GM23338 (cell line): Measurements from ENCODE around the gene DNAH10. TPM values are rescaled to one million over a fixed set of nuclear protein-coding genes. Genes with fewer than 3 reads are reported as not detected.

Source experiments
- ATAC-seq: fragments of 200-7000 bp; cut with Tn5 transposase; 3 replicates; pipeline ENCODE4 v1.9.1; 2020
- DNase-seq: peaks from one replicate; pipeline ENCODE4 v3.0.0-alpha.2; 2015; ENCODE audit warnings: low spot score
- H2AFZ ChIP-seq: fragments of 200-600 bp; sonication (generic); 2 replicates; pipeline ENCODE4 v1.8.0; 2016; ENCODE audit warnings: antibody characterized with exemption, mild to moderate bottlenecking, moderate library complexity
- H3F3A ChIP-seq: fragments of 200-600 bp; sonication (generic); replicated peaks from 2 replicates; pipeline ENCODE4 v1.8.0; 2017; ENCODE audit warnings: antibody characterized with exemption, mixed run types, low read depth
- H3K27ac ChIP-seq: fragments of 200-600 bp; sonication (generic); 2 replicates; pipeline ENCODE4 v1.6.1; 2016; ENCODE audit warnings: low read depth
- H3K27me3 ChIP-seq: fragments of 200-600 bp; sonication (generic); 2 replicates; pipeline ENCODE4 v1.8.0; 2016; ENCODE audit warnings: mild to moderate bottlenecking, mixed run types, moderate library complexity; ENCODE audit not compliant: insufficient read depth
- H3K36me3 ChIP-seq: fragments of 200-600 bp; sonication (generic); 2 replicates; pipeline ENCODE4 v1.8.0; 2016; ENCODE audit warnings: mild to moderate bottlenecking; ENCODE audit not compliant: insufficient read depth
- H3K4me1 ChIP-seq: fragments of 200-600 bp; sonication (generic); 2 replicates; pipeline ENCODE4 v1.8.0; 2016; ENCODE audit warnings: mild to moderate bottlenecking, moderate library complexity; ENCODE audit not compliant: insufficient read depth
- H3K4me2 ChIP-seq: fragments of 200-600 bp; sonication (generic); 2 replicates; pipeline ENCODE4 v1.7.1; 2017; ENCODE audit warnings: mixed run types
- H3K4me3 ChIP-seq: fragments of 200-600 bp; sonication (generic); 2 replicates; pipeline ENCODE4 v1.6.1; 2016; ENCODE audit warnings: mixed run types
- H3K79me2 ChIP-seq: fragments of 200-600 bp; sonication (generic); replicated peaks from 2 replicates; pipeline ENCODE4 v1.8.0; 2017; ENCODE audit warnings: mild to moderate bottlenecking; ENCODE audit not compliant: insufficient read depth
- H3K9me2 ChIP-seq: fragments of 200-600 bp; sonication (generic); 2 replicates; pipeline ENCODE4 v1.8.0; 2017; ENCODE audit not compliant: insufficient read depth
- H4K20me1 ChIP-seq: fragments of 200-600 bp; sonication (generic); replicated peaks from 2 replicates; pipeline ENCODE4 v1.8.0; 2017; ENCODE audit warnings: mild to moderate bottlenecking; ENCODE audit not compliant: insufficient read depth
- H3K27ac Mint-ChIP-seq: 2 replicates; pipeline ENCODE4 v1.8.0; 2020; ENCODE audit warnings: inconsistent platforms, mild to moderate bottlenecking, moderate library complexity, mixed read lengths
- H3K27me3 Mint-ChIP-seq: 3 replicates; pipeline ENCODE4 v1.8.0; 2022; ENCODE audit warnings: low read depth, mild to moderate bottlenecking, moderate library complexity, mixed read lengths, inconsistent platforms; ENCODE audit not compliant: insufficient read depth, poor library complexity
- H3K36me3 Mint-ChIP-seq: 3 replicates; pipeline ENCODE4 v1.8.0; 2021; ENCODE audit warnings: low read depth, mild to moderate bottlenecking, inconsistent platforms, moderate library complexity, mixed read lengths
- H3K4me1 Mint-ChIP-seq: 3 replicates; pipeline ENCODE4 v1.8.0; 2020; ENCODE audit warnings: mild to moderate bottlenecking, inconsistent platforms, mixed read lengths
- H3K4me3 Mint-ChIP-seq: 3 replicates; pipeline ENCODE4 v1.8.0; 2021; ENCODE audit warnings: moderate library complexity, mild to moderate bottlenecking, inconsistent platforms, mixed read lengths
- H3K9me3 Mint-ChIP-seq: 3 replicates; pipeline ENCODE4 v1.8.0; 2020; ENCODE audit warnings: moderate library complexity, mild to moderate bottlenecking, inconsistent platforms, mixed read lengths
- CREB1 ChIP-seq: fragments of 250-450 bp; sonication (Bioruptor Pico); IDR thresholded peaks from 2 replicates; pipeline ENCODE4 v1.5.0; 2020; ENCODE audit warnings: low read depth, mild to moderate bottlenecking, moderate library complexity
- EZH2 ChIP-seq: fragments of 200-600 bp; sonication (generic); IDR thresholded peaks from one replicate; pipeline ENCODE4 v1.8.0; 2017; ENCODE audit warnings: antibody characterized with exemption, mild to moderate bottlenecking, low read depth; ENCODE audit not compliant: unreplicated experiment
- EZH2phosphoT487 ChIP-seq: fragments of 200-600 bp; sonication (generic); IDR thresholded peaks from one replicate; pipeline ENCODE4 v1.8.1; 2018; ENCODE audit warnings: antibody characterized with exemption; ENCODE audit not compliant: unreplicated experiment
- JUNB ChIP-seq: IDR thresholded peaks from one replicate; pipeline ENCODE4 v1.6.1; 2016; ENCODE audit warnings: antibody characterized with exemption; ENCODE audit not compliant: unreplicated experiment
- POLR2AphosphoS5 ChIP-seq: IDR thresholded peaks from 2 replicates; pipeline ENCODE4 v1.6.1; 2016; ENCODE audit warnings: antibody characterized with exemption, low read depth
- REST ChIP-seq: IDR thresholded peaks from one replicate; pipeline ENCODE4 v1.6.1; 2018; ENCODE audit warnings: antibody characterized with exemption; ENCODE audit not compliant: unreplicated experiment
- ZNF331 ChIP-seq: fragments of 250-450 bp; sonication (Bioruptor Pico); IDR thresholded peaks from 2 replicates; pipeline ENCODE4 v1.5.0; 2020; ENCODE audit warnings: low read depth, mild to moderate bottlenecking, moderate library complexity
- ZNF462 ChIP-seq: fragments of 250-450 bp; sonication (Bioruptor Pico); IDR thresholded peaks from 2 replicates; pipeline ENCODE4 v1.5.0; 2020; ENCODE audit warnings: mild to moderate bottlenecking, moderate library complexity
- polyA plus RNA-seq: library from polyadenylated mRNA; unstranded; fragments of >200 nt; fragmentation: Nextera tagmentation; extraction: Ambion mirVana; gene quantifications from 2 replicates; pipeline ENCODE4 v1.2.1, GENCODE V29; 2016
- total RNA-seq: library from RNA; depleted of rRNA; stranded (reverse); fragments of >200 nt; shearing (Covaris generic); gene quantifications from 2 replicates; pipeline ENCODE4 v1.2.3, GENCODE V29; 2014

Gene DNAH10
- total and polyA plus RNA-seq, 2 experiments from 2014 or later = 0.03 TPM

GRCh38 chr12:123847876-123848275 lies 85.8 kb downstream of the DNAH10 start:
- Mint-ChIP-seq H3K4me1 (no peaks in the 10 kb centered on the region), H3K27ac (no peak overlapping the region), H3K27me3 (peaks cover 10% of the 10 kb centered on the region), H3K36me3 (no peaks in the 10 kb centered on the region), H3K9me3 (no peaks in the 10 kb centered on the region; the same call in 2 of the 3 replicates), H3K4me3 (no peak overlapping the region)
- no peak overlapping the region for H3K4me3 ChIP-seq
- H3K9me2 ChIP-seq = no peaks in the 10 kb centered on the region
- H3K4me2 ChIP-seq = no peak overlapping the region
- TF ChIP-seq JUNB (no peak), REST (no peak), EZH2 (no peak), POLR2AphosphoS5 (no peak), ZNF462 (no peak), ZNF331 (no peak), EZH2phosphoT487 (no peak), CREB1 (CRISPR knock-in tag) (no peak)
- H3F3A ChIP-seq = no peaks in the 10 kb centered on the region
- DNase-seq = no peak
- H3K27me3 ChIP-seq = no peaks in the 10 kb centered on the region
- H2AFZ ChIP-seq = no peak overlapping the region
- H3K79me2 ChIP-seq = no peaks in the 10 kb centered on the region
- no peak for ATAC-seq
- H3K27ac ChIP-seq = no peak overlapping the region
- no peaks in the 10 kb centered on the region for H3K36me3 ChIP-seq
- no peaks in the 10 kb centered on the region for H4K20me1 ChIP-seq
- no peaks in the 10 kb centered on the region for H3K4me1 ChIP-seq
